HG02870 (cell line): ENCODE results near the gene ASB8.
"Not testable (repeated sequence)": the region's sequence is repeated elsewhere in the genome, so short reads cannot be mapped to it uniquely, and the experiment has no call there.

ENCODE experiments used
- ATAC-seq: cut with Tn5 transposase; IDR thresholded peaks from one replicate; pipeline ENCODE4 v1.9.1; 2021; ENCODE audit warnings: mild to moderate bottlenecking, moderate library complexity; ENCODE audit not compliant: unreplicated experiment

ASB8 gene

DNA sequence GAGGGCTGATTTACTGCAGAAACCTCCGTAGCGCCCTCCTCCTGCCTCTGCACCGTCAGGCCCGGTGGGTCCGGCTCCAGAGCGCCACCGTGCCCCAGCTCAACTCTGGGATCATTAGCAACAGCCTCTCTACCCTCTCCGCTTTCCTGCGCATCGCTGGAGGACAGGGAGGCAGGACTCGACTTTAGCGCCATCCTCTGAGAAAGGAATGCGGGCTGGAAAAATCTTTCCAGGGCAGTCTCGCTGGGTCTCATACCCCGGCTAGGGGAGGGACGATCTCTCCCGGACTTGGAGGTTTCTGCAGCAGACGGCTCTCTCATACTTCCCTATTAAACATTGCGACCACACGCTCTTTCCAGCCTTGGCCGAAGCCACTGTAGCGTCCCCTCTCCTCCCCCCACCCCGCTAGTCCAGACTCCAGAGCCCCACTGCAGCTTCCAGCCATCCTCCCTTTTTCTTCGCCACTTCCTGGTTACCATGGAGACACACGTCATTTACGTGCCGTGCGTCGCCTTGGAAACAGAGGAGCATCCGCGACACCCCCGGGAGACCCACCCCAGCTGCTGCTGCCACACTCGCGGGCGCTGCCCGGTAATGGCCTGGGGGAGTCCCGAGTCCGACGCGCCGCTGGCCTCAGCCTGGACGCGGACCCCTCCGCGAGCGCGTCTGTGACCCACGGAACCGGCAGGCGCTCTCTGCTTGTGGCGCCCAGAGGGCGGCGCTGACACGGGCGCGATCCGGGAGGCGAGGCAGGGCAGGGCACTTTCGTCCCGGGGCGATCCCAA is 26.0 kb upstream of the ASB8 start, which contains the start of gene CCDC184:
CCDC184 (plus strand) TSS at position 554 of the 785 bp plus-strand sequence. CDS start 479 bp downstream, outside the sequence.
- peak; percentile 63 for ATAC-seq

DNA sequence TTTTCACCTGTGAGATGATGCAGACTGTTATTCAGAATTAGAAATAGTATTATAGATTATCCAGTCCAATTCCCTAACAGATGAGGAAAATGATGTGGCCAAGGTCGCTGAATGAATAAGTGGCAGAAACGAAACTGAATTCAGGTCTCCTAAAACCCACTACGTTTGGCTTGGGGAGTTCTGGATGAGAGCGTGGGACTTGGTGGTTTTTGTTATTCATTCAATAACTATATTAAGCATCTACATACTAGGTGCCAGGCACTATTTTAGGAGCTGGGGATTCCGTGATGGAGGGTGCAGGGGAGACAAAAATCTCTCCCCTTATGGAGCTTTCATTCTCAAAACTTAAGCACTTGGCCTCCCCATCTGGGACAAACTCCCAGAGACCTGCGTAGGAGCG is 25.3 kb upstream of the ASB8 start:
- ATAC-seq = no peak

DNA sequence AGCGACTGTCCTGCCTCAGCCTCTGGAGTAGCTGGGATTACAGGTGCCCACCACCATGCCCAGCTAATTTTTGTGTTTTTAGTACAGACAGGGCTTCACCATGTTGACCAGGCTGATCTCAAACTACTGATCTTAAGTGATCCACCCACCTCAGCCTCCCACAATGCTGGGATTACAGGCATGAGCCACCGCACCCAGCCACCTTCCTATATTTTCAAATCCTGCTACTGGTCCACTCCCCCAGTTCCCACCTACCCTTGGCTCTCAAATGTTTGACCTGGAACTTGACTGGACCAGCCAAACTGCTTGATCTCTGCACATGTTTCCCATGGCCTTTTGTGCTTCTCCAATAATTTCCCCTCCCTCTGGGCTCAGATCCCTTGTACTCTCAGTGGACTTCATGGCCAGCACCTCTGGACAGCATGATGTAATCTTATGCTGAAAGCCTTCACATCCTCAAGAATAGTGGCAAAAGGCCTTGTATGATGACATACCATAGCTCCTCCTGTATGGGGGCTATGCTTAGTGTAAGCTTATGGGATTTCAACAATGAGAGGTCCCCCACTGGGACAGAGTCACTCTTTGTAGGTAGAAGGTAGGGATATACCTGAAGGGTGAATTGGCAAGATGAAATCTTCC is 23.7 kb upstream of the ASB8 start:
- no peak for ATAC-seq

DNA sequence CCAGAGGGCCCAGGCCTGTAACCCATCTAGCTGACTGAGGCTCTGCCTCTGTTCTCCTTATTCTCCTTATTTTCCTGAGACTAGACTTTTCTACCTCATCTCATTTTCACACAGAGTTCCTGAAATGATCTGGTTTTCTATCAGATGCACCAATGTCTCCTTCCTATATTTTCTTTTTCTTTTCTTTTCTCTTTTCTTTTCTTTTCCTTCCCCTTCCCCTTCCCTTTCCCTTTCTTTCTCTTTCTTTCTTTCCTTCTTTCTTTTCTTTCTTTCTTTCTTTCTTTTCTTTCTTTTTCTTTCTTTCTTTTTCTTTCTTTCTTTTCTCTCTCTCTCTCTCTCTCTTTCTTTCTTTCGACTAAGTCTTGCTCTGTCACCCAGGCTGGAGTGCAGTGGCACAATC is 23.1 kb upstream of the ASB8 start:
- ATAC-seq = no peak

DNA sequence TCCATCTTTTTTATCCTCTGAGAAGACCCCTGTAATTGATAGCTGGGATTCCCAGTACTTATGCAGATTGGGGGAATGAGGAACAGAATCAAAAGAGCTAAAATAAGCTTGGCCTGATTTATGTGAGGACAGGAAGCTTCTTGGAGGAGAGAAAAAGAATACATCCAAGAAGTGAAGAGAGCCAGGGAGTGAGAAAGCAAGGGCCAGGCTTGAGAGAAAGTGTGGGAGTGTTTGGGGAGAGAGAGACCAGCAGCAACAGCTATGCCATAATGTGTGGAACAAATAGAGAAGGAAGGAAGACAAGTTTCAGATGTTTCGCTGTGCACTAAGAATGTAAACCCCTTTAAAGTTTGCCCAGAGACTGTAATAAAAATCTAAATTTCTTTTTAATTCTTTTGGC is 22.2 kb upstream of the ASB8 start:
- ATAC-seq = no peak

DNA sequence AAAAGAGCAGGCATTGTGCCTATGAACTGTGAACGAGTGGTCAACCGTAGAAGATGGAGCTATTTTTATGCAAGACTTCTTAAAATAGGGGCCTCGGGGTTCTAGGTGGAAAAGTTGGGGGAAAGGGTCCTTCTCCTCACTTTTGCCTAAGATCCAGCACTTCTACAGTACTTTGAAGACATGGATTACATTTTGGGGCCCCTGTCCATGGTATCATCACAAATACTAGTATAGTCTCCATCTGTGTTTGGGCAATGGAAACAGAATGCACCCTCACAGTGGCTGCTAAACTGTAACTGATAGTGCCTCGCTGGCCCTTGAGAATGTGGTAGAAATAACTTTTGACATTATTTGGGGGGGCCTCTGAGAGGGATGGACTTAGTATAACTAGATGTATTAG is 20.7 kb upstream of the ASB8 start:
- no peak for ATAC-seq

DNA sequence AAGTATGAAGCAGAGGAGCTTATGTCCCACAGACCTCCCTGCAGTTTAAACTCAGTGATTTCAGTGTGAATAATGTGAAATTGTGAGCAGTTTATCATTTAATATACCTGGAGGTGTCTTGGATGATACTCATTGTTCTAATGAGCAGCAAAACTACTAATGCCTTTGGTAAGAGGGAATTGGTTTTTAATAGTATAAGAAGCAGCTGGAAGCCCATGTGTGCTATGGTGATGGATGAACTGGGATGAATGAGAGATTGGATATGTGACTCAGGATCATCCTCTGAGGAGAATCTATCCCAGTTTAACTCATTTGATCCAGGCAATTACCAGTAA is 19.1 kb upstream of the ASB8 start:
- no peak for ATAC-seq

DNA sequence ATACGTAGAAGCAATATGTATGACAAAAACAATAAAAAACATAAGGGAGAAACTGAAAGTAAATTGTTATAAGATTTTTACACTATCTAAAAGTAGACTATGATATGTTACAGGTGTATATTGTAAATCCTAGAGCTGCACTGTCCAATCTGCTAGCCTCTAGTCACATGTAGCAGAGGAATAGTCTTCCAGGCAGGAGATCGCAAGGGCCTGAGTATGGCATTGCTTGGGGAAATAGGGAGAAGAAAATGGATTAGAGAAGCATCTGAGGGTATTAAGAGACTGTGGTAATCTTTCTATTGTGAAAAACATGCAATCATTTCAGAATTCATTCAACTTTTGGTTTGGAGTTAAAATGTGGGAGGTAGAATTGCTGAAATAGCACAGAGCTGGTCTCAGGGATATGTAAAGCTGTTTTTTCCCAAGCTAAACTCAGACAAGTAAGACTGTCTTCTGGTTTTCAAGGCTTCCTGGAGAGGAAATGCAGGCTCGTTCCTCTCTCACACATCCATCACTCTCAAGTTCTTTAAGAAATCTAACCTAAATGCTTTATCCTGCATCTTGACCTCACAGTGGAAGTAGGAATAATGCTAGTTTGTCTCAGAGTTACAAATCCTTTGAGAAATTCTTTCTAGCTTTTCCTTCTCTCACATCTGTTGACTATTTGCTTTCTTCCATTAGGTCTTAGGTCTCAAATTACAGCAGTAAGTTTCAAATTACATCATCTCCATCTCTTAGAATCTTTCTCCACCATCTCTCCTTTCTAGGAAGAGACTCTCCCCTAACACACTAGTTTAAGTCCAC is 18.5 kb upstream of the ASB8 start:
- no peak for ATAC-seq

DNA sequence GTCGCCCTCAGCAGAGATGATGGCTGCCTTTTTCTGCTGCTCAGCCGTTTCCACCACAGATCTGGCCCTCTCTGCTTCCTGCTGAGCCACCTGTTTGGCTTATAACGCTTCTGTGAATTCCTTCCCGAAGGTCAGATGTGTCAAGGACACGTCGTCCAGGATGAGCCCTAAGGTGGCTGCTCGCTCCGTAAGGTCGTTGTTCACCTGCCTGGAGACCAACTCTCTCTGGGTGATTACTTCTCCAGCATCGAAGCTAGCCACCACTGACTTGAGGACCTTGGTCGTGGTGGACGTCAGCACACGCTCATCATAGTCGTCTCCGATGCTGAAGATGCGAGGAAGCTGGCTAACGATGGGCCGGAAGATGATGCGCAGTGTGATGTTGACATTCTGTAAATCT is 11.7 kb upstream of the ASB8 start:
- no peak for ATAC-seq

DNA sequence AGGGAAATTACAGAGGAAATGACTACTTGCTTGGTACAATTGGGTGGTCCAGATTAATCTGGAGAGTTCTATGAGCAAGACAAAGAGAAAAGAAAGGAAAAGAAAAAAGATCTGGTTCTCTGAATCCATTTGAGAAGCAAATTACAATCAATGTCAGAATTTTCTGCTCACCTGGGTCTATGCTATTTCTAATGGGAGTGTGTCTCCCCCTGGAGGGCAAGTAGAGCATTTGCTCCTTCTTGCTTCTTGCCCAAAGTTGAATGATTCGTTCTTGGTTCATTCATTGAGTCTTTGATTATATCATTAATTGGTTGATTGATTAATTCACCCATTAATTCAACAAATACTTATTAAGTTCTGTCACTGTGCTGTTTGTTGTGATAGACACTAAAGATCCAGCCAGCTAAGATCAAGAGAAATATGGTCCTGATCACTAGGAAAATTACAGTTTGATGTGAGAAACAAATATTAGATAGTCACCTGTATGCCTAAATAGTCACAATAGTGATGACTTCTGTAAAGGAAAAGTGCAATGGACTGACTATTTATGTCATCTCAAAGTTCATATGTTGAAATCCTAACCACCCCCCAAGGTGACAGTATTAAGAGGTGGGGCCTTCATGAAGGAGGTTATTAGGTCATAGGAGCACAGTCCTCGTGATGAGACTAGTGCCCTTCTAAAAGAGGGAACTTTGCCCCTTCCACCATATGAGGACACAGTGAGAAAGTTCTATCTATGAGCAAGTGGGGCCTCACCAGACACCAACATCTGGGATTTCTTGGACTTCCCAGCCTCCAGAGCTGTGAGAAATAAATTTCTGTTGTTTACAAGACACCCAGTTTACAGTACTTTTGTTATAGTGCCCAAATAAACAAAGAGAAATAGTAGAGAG is 8.0 kb upstream of the ASB8 start:
- no peak for ATAC-seq

DNA sequence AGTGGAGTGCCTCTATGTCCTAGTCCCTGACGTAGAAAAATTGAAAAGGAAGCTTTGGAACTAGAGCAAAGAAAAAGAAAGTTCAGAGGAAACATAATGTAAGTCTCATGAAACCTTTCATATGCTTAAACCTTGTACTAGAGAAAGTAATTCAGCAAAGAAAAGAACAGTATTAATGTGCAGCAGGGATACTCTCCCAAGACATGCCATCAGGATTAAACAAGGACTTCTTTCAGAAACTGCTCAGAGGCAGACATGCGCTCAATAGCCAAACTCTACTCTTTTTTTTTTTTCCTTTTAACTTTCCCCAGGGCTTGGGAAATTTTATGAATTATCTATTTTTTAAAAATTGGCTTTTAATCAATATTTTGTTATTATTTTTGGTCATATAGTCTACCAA is 7.1 kb upstream of the ASB8 start:
- no peak for ATAC-seq

DNA sequence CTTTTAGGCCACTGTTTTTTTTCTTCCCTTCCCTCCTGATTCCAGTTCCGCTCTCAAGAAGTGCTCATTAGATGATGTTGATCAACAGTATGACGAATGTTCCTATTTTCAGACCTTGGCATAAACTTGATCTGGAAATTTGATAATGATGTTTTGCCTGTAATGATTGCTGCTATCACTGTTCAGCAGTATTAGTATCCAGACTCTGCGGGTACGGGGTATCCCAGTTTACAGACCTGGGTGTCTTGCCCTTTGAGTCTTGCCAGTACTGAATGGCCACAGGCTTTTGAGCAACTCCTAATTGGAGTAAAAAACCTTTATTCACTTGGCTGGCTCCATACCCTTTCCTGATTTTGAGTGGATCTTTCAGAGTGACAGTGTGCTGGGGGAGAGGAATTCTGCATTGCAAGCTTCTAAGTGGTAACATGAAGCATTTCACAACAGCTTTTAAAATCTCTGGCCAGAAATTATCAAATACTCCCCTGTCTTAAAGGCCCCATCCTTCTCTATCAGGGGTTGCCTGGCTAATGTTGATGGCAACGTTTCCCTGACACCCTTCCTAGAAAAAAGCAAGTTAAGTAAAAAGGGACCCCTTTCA is 5.9 kb upstream of the ASB8 start:
- ATAC-seq = no peak

DNA sequence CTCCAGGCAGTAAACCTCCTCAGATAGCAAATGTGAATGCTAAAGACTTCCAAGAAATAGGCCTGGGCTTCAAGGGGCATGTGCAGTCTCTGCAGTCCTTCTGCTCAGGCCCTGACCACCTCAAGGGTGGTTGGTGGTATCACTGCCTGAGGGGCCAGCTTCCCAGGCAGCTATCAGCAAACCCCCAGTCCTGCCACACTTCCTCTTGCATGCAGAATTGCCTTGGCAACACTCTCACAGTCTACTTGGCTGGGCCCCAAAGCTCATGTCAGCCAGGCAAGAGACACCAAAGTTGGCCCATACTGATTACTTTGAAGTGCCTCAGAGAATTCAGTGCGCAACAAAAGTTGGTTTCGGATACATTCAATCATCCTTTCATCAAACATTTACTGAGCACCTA is 3.5 kb upstream of the ASB8 start:
- no peak for ATAC-seq

DNA sequence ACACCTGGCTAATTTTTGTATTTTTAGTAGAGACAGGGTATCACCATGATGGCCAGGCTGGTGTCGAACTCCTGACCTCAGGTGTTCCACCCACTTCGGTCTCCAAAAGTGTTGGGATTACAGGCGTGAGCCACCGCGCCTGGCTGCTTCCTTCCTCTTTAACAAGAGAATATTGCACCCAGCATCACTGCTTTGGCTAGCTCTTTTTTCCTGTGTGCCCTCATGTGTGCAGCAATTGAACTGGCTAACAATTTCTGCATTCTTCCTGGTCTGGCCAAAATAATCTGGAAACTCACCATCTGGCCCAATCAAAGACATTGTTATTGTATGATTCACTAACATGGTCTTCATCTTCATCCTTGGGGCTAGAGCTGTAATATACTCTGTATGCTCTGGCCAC is 2.7 kb upstream of the ASB8 start:
- no peak for ATAC-seq

DNA sequence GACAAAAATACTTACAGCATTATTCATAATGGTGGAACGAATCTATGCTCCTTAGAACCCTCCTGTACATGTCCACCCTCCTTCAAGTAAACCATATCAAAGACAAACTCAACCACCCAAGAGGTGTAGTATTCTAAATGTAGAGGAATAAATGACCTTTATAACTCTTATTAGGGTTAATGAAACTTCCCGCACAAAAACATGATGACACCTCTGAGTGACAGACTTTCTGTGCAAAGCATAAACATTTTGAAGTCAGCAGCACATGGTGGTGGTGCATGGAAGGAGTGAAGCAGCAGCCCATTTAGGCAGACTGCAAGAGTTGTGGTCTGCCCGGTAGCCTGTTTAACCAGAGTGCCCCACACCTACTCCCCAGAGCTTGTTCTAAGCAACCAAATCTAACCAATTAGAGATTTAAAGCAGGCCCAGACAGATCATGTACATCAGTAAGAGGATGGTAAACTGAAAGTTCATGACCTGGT is 615 bp upstream of the ASB8 start:
- ATAC-seq = peak; percentile 3

DNA sequence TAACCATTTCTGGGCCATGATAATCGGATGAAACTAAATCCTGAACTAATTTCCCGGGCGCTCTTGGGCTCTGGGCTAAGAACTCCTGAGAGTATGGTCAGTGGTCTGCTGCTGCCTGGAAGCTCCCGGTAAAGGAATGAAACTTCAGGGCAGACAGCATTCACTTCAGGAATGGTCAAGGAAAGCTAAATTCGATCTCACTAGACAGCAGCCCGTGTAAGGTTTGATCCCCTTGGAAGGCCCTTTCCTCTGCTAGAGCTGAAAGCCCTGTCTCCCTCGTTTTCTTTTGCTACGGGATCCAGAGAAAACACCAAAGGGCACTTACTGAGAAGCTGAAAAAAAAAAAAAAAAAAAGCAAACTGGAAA is 680 bp downstream of the ASB8 start:
- no peak for ATAC-seq

DNA sequence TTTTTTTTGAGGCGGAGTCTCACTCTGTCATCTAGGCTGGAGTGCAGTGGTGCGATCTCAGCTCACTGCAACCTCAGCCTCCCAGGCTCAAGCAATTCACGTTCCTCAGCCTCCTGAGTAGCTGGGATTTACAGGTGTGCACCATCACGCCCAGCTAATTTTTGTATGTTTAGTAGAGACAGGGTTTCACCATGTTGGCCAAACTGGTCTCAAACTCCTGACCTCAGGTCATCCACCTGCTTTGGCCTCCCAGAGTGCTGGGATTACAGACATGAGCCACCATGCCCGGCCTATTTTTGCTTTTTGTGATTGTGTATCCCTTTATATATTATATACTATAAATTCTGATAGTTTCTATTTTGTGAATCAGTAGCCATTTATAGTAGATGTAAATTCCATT is 1.5 kb downstream of the ASB8 start:
- ATAC-seq = not testable (repeated sequence)

DNA sequence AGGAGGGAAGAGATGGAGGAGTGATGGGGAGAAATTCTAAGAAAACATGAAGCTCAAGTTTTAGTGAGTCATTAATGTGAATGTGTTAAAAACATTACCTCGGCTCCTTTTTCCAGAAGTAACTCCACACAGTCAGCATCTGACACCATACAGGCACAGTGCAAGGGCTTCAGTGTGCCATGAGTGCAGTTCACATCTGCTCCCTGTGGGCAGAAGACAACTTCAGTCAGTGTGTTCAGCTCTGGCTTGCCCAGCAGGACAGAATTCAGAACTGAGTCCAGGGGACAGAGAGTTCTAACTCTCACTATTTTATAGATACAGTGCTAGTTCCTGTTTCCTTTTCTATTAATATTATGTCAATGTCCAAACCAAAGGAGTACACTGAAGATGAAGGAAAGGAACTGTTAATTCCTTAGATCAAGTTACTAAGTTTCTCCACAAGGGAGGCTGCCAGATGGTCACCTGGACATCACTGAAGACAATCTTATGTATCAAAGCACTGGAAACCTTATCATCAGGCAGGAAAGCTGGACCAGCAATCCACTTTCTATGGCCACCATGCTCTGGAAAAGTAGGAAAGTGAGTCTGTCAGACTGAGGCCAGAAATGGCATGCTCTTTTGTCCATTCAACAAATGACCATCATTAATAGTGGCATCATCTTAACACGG is 6.1 kb downstream of the ASB8 start:
- no peak for ATAC-seq

DNA sequence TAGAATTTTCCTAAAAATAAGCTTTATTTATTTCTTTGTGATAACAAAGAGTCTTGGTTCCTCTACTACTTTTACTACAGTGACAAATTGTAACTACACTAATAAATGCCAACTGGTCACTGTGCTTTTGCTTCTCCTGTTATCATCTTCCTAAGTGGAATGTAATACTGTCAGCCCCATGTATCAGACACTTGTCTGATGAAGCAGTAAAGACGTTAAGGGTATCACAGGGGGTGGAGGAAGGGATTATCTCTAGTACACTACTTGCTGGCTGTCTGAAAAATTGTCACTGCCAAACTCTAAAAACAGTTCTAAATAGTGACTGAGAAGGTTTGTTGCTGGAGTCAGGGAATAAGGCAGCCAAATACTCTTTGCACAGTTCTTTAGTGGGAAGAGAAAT is 11.3 kb downstream of the ASB8 start:
- ATAC-seq = no peak

DNA sequence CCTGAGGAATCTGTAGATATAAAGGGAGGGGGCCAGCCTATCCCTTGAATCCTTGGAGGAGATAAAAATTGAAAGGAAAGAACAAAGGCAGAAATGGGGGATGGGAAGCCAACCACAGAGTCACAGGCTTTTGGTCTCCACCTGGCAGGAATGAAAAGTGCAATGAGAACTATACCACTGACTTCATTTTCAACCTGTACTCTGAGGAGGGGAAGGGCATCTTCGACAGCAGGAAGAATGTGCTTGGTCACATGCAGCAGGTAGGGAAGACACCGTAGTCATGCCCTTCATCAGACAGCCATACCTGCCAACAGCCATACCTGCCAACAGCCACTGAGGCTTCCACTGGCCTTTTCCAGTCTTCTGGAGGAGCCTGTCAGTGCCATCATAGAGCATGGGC is 13.4 kb downstream of the ASB8 start:
- no peak for ATAC-seq
